ENCODE results near the gene PRSS48. TPM values are rescaled to one million over a fixed set of nuclear protein-coding genes. Genes with fewer than 3 reads are reported as not detected.

PRSS48 gene
- total RNA-seq, 1 experiment from 2014 or later, result not detected

GRCh38 chr4:151319490-151319889, 42.5 kb downstream of the PRSS48 start:
- no peak for DNase-seq
- H3K4me2 ChIP-seq (ENCODE audit: insufficient read depth, insufficient read length, low read length), result no peak overlapping the region
- no peak overlapping the region for H3T11ph ChIP-seq (ENCODE audit: low read length)
- H4K5ac ChIP-seq (ENCODE audit: insufficient read length, low read depth, low read length), result no peak overlapping the region
- Mint-ChIP-seq H3K27me3 (ENCODE audit: low read depth) (no peaks in the 10 kb centered on the region), H3K9me3 (no peaks in the 10 kb centered on the region), H3K27ac (no peak overlapping the region), H3K4me3 (no peak overlapping the region), H3K4me1 (peaks cover 47 to 48% of the 10 kb centered on the region in 2 experiments), H3K36me3 (ENCODE audit: insufficient read depth in 1 of 3, low read depth in 3 of 3) (peaks cover 0 to 4% (median 4%) of the 10 kb centered on the region in 3 experiments; a peak in 3 of 7 replicates)
- no peak overlapping the region for H2AFZ ChIP-seq (ENCODE audit: low read length)
- no CpG with 5 or more reads among the region's 1 CpG for WGBS (ENCODE audit: extremely low coverage, insufficient read length, low lambda C conversion rate)
- no peak overlapping the region for H3K27ac ChIP-seq (ENCODE audit: insufficient read length, low read depth, low read length)
- no peaks in the 10 kb centered on the region for H3K9me3 ChIP-seq (ENCODE audit: control insufficient read depth, low read depth, low read length)
- H4K8ac ChIP-seq (replicated peaks; ENCODE audit: insufficient read length, low read depth, low read length), result no peak overlapping the region
- H3K9ac ChIP-seq (ENCODE audit: extremely low read depth, insufficient read length, low read length), result no peak overlapping the region
- H2BK120ac ChIP-seq (ENCODE audit: low read depth, low read length, poor library complexity, severe bottlenecking), result no peak overlapping the region
- no peak for TF ChIP-seq CTCF (conservative IDR thresholded peaks at IDR 0.05)
- H3K4me1 ChIP-seq (ENCODE audit: insufficient read depth, low read length), result peaks cover 7% of the 10 kb centered on the region
- no peaks in the 10 kb centered on the region for H3K23me2 ChIP-seq (ENCODE audit: insufficient read length, low read depth, low read length, poor library complexity, severe bottlenecking)
- no peak overlapping the region for H3K4ac ChIP-seq (ENCODE audit: low read depth, low read length)
- no peak overlapping the region for H2AK5ac ChIP-seq (ENCODE audit: insufficient read length, low read length)
- no peak overlapping the region for H3K56ac ChIP-seq (ENCODE audit: insufficient read length, low read depth, low read length)
- no peaks in the 10 kb centered on the region for H3K27me3 ChIP-seq (ENCODE audit: insufficient read depth, low read length)
- H2BK15ac ChIP-seq (ENCODE audit: low read depth, low read length), result no peak overlapping the region
- no peak overlapping the region for H3K23ac ChIP-seq (ENCODE audit: insufficient read length, low read depth, low read length)
- no peak overlapping the region for H2BK5ac ChIP-seq (ENCODE audit: insufficient read length, low read length)
- H4K20me1 ChIP-seq (ENCODE audit: control insufficient read depth, insufficient read depth, insufficient read length), result no peaks in the 10 kb centered on the region
- H2BK20ac ChIP-seq (ENCODE audit: low read depth, low read length, poor library complexity, severe bottlenecking), result no peak overlapping the region
- no peaks in the 10 kb centered on the region for H3K79me1 ChIP-seq (ENCODE audit: insufficient read depth, low read depth, low read length, poor library complexity, severe bottlenecking)
- H2BK12ac ChIP-seq (ENCODE audit: insufficient read length, low read depth, low read length), result no peak overlapping the region
- H3K18ac ChIP-seq (ENCODE audit: insufficient read length, low read depth, low read length), result no peak overlapping the region
- H3K14ac ChIP-seq (ENCODE audit: insufficient read depth, low read length), result no peak overlapping the region
- H3K79me2 ChIP-seq (ENCODE audit: insufficient read depth, low read length), result peaks cover 40% of the 10 kb centered on the region
- H4K91ac ChIP-seq (ENCODE audit: insufficient read length, low read depth, low read length), result no peak overlapping the region

All from H9 (cell line).